Astrocyte (in vitro differentiated cells and primary cell): ENCODE measurements around the gene DNASE1L3.

ENCODE experiments used
- EZH2 ChIP-seq: IDR thresholded peaks from 2 replicates; pipeline ENCODE4 v1.6.1; 2012; ENCODE audit warnings: mild to moderate bottlenecking, low read length, inconsistent platforms; ENCODE audit not compliant: insufficient read depth
- TF ChIP-seq, protein P1 (sequence below): IDR thresholded peaks from 2 replicates; pipeline ENCODE4 v1.5.1; 2011; ENCODE audit warnings: low read depth, mild to moderate bottlenecking, inconsistent platforms, low read length, moderate library complexity; ENCODE audit not compliant: insufficient read depth

DNA sequence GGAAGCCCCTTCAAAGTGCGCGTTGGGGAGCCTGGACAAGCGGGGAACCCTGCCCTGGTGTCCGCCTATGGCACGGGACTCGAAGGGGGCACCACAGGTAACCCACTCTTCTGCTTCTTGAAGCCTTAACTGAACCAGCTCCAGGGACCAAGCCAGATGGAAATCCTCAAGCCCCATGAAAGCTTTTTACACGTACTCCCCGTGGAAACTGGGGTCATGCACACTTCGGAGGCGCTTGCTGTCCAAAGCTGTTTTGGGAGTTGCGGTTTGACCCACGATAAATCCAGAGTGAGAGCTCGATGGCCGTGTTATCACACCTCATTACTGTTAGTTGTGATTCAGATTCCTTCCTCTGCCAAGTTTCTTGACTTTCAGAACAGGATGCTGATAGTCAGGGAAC lies 47.5 kb downstream of the DNASE1L3 start:
- TF ChIP-seq, protein P1, sequence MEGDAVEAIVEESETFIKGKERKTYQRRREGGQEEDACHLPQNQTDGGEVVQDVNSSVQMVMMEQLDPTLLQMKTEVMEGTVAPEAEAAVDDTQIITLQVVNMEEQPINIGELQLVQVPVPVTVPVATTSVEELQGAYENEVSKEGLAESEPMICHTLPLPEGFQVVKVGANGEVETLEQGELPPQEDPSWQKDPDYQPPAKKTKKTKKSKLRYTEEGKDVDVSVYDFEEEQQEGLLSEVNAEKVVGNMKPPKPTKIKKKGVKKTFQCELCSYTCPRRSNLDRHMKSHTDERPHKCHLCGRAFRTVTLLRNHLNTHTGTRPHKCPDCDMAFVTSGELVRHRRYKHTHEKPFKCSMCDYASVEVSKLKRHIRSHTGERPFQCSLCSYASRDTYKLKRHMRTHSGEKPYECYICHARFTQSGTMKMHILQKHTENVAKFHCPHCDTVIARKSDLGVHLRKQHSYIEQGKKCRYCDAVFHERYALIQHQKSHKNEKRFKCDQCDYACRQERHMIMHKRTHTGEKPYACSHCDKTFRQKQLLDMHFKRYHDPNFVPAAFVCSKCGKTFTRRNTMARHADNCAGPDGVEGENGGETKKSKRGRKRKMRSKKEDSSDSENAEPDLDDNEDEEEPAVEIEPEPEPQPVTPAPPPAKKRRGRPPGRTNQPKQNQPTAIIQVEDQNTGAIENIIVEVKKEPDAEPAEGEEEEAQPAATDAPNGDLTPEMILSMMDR = no peak
- no peak for TF ChIP-seq EZH2
